ENCODE measurements around the gene ARHGAP18.

ARHGAP18 gene

DNA sequence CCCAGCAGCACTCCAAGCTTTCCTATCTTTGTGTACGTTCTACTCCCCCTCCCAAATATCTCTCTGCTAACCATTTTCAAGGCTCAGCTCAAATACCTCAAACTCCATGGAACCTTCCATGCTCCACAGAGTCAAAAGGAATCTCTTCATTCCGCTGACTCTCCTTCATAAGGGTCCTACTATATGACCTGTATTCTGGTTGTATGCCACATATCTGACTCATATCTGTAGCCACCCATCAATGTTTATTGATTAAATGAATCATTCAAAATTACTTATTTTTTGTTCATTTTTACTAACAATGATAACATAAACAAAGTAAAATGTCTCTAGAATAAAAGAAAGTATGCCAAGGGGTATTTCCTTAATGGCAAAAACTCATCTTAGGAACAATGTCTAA is 123.2 kb downstream of the ARHGAP18 start:
- Histone ChIP-seq H3K27ac (ENCODE audit: low read depth, low read length) (no peak overlapping the region), H3K36me3 (ENCODE audit: low read length) (no peaks in the 10 kb centered on the region)

DNA sequence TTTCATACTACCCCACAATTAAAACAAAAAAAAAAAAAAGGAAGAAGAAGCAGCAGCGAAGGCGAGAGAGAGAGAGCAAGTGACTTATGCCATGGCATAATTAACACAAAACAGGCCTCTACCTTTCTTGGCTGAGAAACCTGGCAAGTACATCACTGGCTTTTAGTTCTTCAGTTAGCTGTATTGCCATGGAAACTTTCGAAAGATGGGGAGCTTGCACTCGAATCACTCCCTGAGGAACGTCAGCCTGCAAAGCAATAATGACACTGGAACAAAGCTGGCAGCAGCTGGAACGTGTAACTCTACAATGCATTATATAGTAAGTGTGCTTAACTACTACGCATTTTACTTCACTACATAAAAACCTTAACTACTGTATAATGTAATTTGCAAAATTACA is 126.1 kb downstream of the ARHGAP18 start:
- no peaks in the 10 kb centered on the region for H3K9me3 ChIP-seq (ENCODE audit: insufficient read depth, low read length)
- H2AFZ ChIP-seq (ENCODE audit: low read depth, low read length, severe bottlenecking): no peak overlapping the region
- no peak overlapping the region for H3K9ac ChIP-seq (ENCODE audit: low read length)
- no peaks in the 10 kb centered on the region for H4K20me1 ChIP-seq (ENCODE audit: low read depth, low read length)
- no peaks in the 10 kb centered on the region for H3K36me3 ChIP-seq (ENCODE audit: low read length)
- H3K27me3 ChIP-seq (ENCODE audit: low read length): no peaks in the 10 kb centered on the region
- no peak overlapping the region for H3K4me3 ChIP-seq (ENCODE audit: insufficient read depth, low read length, poor library complexity, severe bottlenecking)
- H3K79me2 ChIP-seq (ENCODE audit: insufficient read depth, low read length): no peaks in the 10 kb centered on the region
- no peak overlapping the region for H3K4me2 ChIP-seq (ENCODE audit: low read depth, low read length, poor library complexity, severe bottlenecking)
- no peaks in the 10 kb centered on the region for H3K9me2 ChIP-seq (replicated peaks; ENCODE audit: insufficient read depth, low read length)
- H3F3A ChIP-seq (ENCODE audit: insufficient read depth): no peaks in the 10 kb centered on the region
- TF ChIP-seq EZH2phosphoT487 (conservative IDR thresholded peaks at IDR 0.05; ENCODE audit: low read length): no peak
- TF ChIP-seq, protein P1, sequence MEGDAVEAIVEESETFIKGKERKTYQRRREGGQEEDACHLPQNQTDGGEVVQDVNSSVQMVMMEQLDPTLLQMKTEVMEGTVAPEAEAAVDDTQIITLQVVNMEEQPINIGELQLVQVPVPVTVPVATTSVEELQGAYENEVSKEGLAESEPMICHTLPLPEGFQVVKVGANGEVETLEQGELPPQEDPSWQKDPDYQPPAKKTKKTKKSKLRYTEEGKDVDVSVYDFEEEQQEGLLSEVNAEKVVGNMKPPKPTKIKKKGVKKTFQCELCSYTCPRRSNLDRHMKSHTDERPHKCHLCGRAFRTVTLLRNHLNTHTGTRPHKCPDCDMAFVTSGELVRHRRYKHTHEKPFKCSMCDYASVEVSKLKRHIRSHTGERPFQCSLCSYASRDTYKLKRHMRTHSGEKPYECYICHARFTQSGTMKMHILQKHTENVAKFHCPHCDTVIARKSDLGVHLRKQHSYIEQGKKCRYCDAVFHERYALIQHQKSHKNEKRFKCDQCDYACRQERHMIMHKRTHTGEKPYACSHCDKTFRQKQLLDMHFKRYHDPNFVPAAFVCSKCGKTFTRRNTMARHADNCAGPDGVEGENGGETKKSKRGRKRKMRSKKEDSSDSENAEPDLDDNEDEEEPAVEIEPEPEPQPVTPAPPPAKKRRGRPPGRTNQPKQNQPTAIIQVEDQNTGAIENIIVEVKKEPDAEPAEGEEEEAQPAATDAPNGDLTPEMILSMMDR (IDR thresholded peaks at IDR 0.05; ENCODE audit: insufficient read depth, low read length, poor library complexity, severe bottlenecking): no peak
- no peak overlapping the region for H3K27ac ChIP-seq (ENCODE audit: low read depth, low read length)

More for the DNA sequence above, 123.2 kb downstream of the ARHGAP18 start:
- Histone ChIP-seq H4K20me1 (ENCODE audit: low read depth, low read length) (no peaks in the 10 kb centered on the region), H3K4me2 (ENCODE audit: low read depth, low read length, poor library complexity, severe bottlenecking) (no peak overlapping the region), H3K79me2 (ENCODE audit: insufficient read depth, low read length) (no peaks in the 10 kb centered on the region), H3F3A (ENCODE audit: insufficient read depth) (no peaks in the 10 kb centered on the region), H3K9me2 (replicated peaks; ENCODE audit: insufficient read depth, low read length) (no peaks in the 10 kb centered on the region), H3K9ac (ENCODE audit: low read length) (no peak overlapping the region), H2AFZ (ENCODE audit: low read depth, low read length, severe bottlenecking) (no peak overlapping the region), H3K4me3 (ENCODE audit: insufficient read depth, low read length, poor library complexity, severe bottlenecking) (no peak overlapping the region), H3K27me3 (ENCODE audit: low read length) (no peaks in the 10 kb centered on the region), H3K9me3 (ENCODE audit: insufficient read depth, low read length) (no peaks in the 10 kb centered on the region)
- TF ChIP-seq EZH2phosphoT487 (conservative IDR thresholded peaks at IDR 0.05; ENCODE audit: low read length): no peak
- TF ChIP-seq, protein P1 (IDR thresholded peaks at IDR 0.05; ENCODE audit: insufficient read depth, low read length, poor library complexity, severe bottlenecking): no peak

DNA sequence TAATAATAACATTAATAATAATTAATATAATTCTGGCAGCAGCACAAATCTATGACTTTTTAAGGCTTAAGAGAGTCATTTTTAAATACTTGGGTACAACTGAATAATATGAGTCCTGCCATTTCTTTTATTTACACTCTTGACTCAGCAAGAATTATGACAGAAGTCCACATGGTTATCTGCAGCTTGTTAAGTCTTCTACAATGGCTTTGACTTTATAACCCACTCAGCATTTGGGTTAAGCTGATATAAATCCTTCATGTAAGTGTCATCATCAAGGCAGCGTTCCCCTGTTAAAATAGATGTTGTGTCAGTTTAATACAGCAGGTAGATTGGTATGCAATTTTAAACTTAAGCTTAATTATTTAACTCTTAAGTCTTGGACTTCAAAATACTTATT is 131.7 kb downstream of the ARHGAP18 start:
- Histone ChIP-seq H3K4me3 (ENCODE audit: insufficient read depth, low read length, poor library complexity, severe bottlenecking) (no peak overlapping the region), H3F3A (ENCODE audit: insufficient read depth) (no peaks in the 10 kb centered on the region), H3K27me3 (ENCODE audit: low read length) (no peaks in the 10 kb centered on the region), H3K27ac (ENCODE audit: low read depth, low read length) (no peak overlapping the region), H3K79me2 (ENCODE audit: insufficient read depth, low read length) (no peaks in the 10 kb centered on the region), H3K9me2 (replicated peaks; ENCODE audit: insufficient read depth, low read length) (no peaks in the 10 kb centered on the region), H2AFZ (ENCODE audit: low read depth, low read length, severe bottlenecking) (no peak overlapping the region), H3K9ac (ENCODE audit: low read length) (no peak overlapping the region), H3K9me3 (ENCODE audit: insufficient read depth, low read length) (no peaks in the 10 kb centered on the region), H4K20me1 (ENCODE audit: low read depth, low read length) (no peaks in the 10 kb centered on the region), H3K4me2 (ENCODE audit: low read depth, low read length, poor library complexity, severe bottlenecking) (no peak overlapping the region), H3K36me3 (ENCODE audit: low read length) (no peaks in the 10 kb centered on the region)
- TF ChIP-seq, protein P1 (IDR thresholded peaks at IDR 0.05; ENCODE audit: insufficient read depth, low read length, poor library complexity, severe bottlenecking): no peak
- TF ChIP-seq EZH2phosphoT487 (conservative IDR thresholded peaks at IDR 0.05; ENCODE audit: low read length): no peak

Data from SU-DHL-6 (cell line).